22Rv1 (cell line): ENCODE data around the gene RPRML.

Experiments
- ZFX ChIP-seq: fragments of 450-650 bp; IDR thresholded peaks from 2 replicates; pipeline ENCODE4 v1.6.1; 2017; ENCODE audit warnings: antibody characterized with exemption, borderline replicate concordance
- TF ChIP-seq, protein P1 (sequence below): fragments of 450-650 bp; IDR thresholded peaks from 2 replicates; pipeline ENCODE4 v1.5.1; 2017; ENCODE audit warnings: mild to moderate bottlenecking

DNA sequence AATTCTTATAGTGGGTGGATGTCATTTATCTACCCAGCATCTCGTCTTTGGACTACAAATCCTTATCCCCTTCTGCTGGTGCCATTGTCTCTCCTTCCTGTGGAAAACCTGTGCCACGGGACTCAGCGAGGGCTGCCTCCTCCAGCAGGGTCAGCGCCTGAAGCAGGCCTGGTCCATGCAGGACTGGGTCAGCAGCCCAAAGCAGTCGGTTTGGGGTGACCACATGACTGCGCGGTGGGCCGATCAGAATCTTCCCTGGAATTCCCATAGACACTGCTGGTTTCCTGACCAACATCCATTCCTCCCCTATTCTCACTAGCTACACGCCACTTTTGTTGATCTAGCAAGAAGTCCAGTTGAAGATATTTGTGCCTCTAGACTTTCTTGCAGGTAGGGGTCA, 26.9 kb downstream of the RPRML start:
- TF ChIP-seq, protein P1, sequence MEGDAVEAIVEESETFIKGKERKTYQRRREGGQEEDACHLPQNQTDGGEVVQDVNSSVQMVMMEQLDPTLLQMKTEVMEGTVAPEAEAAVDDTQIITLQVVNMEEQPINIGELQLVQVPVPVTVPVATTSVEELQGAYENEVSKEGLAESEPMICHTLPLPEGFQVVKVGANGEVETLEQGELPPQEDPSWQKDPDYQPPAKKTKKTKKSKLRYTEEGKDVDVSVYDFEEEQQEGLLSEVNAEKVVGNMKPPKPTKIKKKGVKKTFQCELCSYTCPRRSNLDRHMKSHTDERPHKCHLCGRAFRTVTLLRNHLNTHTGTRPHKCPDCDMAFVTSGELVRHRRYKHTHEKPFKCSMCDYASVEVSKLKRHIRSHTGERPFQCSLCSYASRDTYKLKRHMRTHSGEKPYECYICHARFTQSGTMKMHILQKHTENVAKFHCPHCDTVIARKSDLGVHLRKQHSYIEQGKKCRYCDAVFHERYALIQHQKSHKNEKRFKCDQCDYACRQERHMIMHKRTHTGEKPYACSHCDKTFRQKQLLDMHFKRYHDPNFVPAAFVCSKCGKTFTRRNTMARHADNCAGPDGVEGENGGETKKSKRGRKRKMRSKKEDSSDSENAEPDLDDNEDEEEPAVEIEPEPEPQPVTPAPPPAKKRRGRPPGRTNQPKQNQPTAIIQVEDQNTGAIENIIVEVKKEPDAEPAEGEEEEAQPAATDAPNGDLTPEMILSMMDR: no peak
- TF ChIP-seq ZFX: no peak
